Measurements from ENCODE around the gene COL27A1. TPM values are rescaled to one million over a fixed set of nuclear protein-coding genes. Genes with fewer than 3 reads are reported as not detected.
A peak's percentile ranks its signal among the peaks of the same experiment; 100 is the strongest.

Gene COL27A1
- total RNA-seq, 1 donor from 2014 or later = 61.4 TPM

GRCh38 chr9:114269023-114269422 is 113.7 kb downstream of the COL27A1 start:
- DNase-seq (ENCODE audit: low spot score) = no peak
- no peak overlapping the region for H3K27ac Mint-ChIP-seq (ENCODE audit: unreplicated experiment)
- no peak overlapping the region for H3K4me3 Mint-ChIP-seq (ENCODE audit: unreplicated experiment)
- H3K27me3 Mint-ChIP-seq (ENCODE audit: unreplicated experiment) = peaks cover 5% of the 10 kb centered on the region
- no peaks in the 10 kb centered on the region for H3K4me1 Mint-ChIP-seq (ENCODE audit: unreplicated experiment)
- TF ChIP-seq, protein P1, sequence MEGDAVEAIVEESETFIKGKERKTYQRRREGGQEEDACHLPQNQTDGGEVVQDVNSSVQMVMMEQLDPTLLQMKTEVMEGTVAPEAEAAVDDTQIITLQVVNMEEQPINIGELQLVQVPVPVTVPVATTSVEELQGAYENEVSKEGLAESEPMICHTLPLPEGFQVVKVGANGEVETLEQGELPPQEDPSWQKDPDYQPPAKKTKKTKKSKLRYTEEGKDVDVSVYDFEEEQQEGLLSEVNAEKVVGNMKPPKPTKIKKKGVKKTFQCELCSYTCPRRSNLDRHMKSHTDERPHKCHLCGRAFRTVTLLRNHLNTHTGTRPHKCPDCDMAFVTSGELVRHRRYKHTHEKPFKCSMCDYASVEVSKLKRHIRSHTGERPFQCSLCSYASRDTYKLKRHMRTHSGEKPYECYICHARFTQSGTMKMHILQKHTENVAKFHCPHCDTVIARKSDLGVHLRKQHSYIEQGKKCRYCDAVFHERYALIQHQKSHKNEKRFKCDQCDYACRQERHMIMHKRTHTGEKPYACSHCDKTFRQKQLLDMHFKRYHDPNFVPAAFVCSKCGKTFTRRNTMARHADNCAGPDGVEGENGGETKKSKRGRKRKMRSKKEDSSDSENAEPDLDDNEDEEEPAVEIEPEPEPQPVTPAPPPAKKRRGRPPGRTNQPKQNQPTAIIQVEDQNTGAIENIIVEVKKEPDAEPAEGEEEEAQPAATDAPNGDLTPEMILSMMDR (IDR thresholded peaks at IDR 0.05; ENCODE audit: unreplicated experiment) = no peak
- no peaks in the 10 kb centered on the region for H3K9me3 Mint-ChIP-seq (ENCODE audit: unreplicated experiment)
- peaks cover 39% of the 10 kb centered on the region for H3K36me3 Mint-ChIP-seq (ENCODE audit: low read depth, unreplicated experiment)

DNA sequence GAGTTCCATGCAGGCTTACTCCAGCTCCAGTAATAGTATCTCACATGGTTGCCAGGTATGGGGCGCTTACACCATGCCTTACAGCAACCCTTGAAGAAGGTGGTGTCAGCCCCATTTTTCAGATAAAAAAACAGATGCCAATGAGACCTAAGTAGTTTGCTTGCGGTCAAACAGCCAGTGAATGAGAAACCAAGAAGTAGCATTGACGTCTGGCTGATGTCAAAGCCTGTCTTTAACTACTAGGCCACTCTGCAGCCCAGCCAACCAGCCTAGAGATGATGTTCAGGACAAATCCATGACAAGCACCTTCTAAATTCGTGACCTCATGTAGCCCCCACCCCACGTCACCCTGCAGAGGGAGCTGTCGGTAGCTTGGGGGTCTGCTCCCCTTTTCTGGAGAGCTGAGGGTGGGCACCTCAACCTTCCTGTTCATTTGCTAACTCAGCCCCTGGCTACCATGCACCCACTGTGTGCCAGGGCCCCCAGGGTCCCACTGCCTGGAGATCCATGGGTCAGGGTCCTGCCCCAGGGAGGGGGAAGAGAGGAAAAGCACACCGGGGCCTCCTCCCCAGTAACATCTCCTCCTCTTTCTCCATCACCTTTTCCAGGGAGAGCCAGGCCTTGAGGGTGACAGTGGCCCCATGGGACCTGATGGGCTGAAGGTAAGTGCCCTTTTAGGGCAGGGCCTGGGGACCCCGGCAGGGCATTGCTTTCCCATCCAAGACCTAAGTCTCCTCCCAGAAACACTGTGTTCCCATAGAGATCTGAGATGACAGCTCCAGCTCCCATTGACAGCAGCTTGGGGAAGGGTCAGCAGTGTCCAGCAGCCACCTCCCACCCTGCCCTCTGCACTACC is 115.0 kb downstream of the COL27A1 start:
- H3K4me1 Mint-ChIP-seq (ENCODE audit: unreplicated experiment) = no peaks in the 10 kb centered on the region
- peaks cover 5% of the 10 kb centered on the region for H3K27me3 Mint-ChIP-seq (ENCODE audit: unreplicated experiment)
- no peak overlapping the region for H3K27ac Mint-ChIP-seq (ENCODE audit: unreplicated experiment)
- H3K9me3 Mint-ChIP-seq (ENCODE audit: unreplicated experiment) = no peaks in the 10 kb centered on the region
- peaks cover 39% of the 10 kb centered on the region for H3K36me3 Mint-ChIP-seq (ENCODE audit: low read depth, unreplicated experiment)
- no peak overlapping the region for H3K4me3 Mint-ChIP-seq (ENCODE audit: unreplicated experiment)
- TF ChIP-seq, protein P1 (IDR thresholded peaks at IDR 0.05; ENCODE audit: unreplicated experiment) = no peak
- no peak for DNase-seq (ENCODE audit: low spot score)

GRCh38 chr9:114271556-114272510 is 116.5 kb downstream of the COL27A1 start:
- H3K27ac Mint-ChIP-seq (ENCODE audit: unreplicated experiment) = no peak overlapping the region

DNA sequence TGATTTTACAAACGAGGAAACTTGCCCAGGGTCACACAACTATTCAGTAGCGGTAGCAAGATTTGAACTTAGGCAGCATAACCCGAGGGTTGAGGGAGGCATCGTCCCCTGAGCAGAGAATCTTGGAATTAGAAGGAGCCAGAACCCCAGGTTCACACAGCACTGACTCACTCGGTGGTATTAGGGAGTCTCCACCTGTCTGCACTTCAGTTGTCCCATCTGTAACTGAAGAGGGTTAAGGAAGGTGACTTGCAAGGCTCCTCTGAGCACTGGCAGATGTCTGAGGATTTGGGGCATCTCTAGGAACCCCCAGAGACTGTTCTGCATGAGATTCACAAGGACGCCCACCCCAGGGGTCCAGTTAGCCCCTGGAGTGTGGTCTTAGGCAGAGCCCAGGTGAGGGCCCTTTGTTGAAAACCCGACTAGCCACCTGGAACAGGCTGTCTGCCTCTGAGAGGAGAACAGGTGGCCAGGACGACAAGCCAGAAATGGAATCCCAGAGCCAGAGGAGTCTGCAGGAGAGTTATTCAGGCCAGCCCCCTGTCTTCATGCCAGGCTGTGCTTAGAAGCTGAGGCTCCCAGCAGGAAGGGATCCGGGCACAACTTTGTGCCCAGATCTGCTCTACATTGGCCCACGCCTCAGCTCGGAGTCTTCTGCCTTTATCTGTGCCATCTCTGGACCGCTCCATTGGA is 117.5 kb downstream of the COL27A1 start:
- H3K9me3 Mint-ChIP-seq (ENCODE audit: unreplicated experiment) = no peaks in the 10 kb centered on the region
- no peak for DNase-seq (ENCODE audit: low spot score)
- no peak overlapping the region for H3K27ac Mint-ChIP-seq (ENCODE audit: unreplicated experiment)
- H3K36me3 Mint-ChIP-seq (ENCODE audit: low read depth, unreplicated experiment) = peaks cover 43% of the 10 kb centered on the region
- no peak overlapping the region for H3K4me3 Mint-ChIP-seq (ENCODE audit: unreplicated experiment)
- TF ChIP-seq, protein P1 (IDR thresholded peaks at IDR 0.05; ENCODE audit: unreplicated experiment) = no peak
- peaks cover 3% of the 10 kb centered on the region for H3K27me3 Mint-ChIP-seq (ENCODE audit: unreplicated experiment)
- no peaks in the 10 kb centered on the region for H3K4me1 Mint-ChIP-seq (ENCODE audit: unreplicated experiment)

More at GRCh38 chr9:114271556-114272510, 116.5 kb downstream of the COL27A1 start:
- no peaks in the 10 kb centered on the region for H3K4me1 Mint-ChIP-seq (ENCODE audit: unreplicated experiment)
- H3K9me3 Mint-ChIP-seq (ENCODE audit: unreplicated experiment) = no peaks in the 10 kb centered on the region
- peaks cover 39% of the 10 kb centered on the region for H3K36me3 Mint-ChIP-seq (ENCODE audit: low read depth, unreplicated experiment)
- peaks cover 3% of the 10 kb centered on the region for H3K27me3 Mint-ChIP-seq (ENCODE audit: unreplicated experiment)
- TF ChIP-seq, protein P1 (IDR thresholded peaks at IDR 0.05; ENCODE audit: unreplicated experiment) = peak; percentile 67
- no peak overlapping the region for H3K4me3 Mint-ChIP-seq (ENCODE audit: unreplicated experiment)
- DNase-seq (ENCODE audit: low spot score) = peak; percentile 63

All from endothelial cell (in vitro differentiated cells).